ENCODE measurements around the gene KRTAP4-9. TPM values are rescaled to one million over a fixed set of nuclear protein-coding genes. Genes with fewer than 3 reads are reported as not detected.
"Not testable (repeated sequence)": the region's sequence is repeated elsewhere in the genome, so short reads cannot be mapped to it uniquely, and the experiment has no call there.

The KRTAP4-9 gene
- polyA plus RNA-seq, 2 donors, result not detected

GRCh38 chr17:41088760-41089352 lies 16.3 kb upstream of the KRTAP4-9 start:
- not testable (repeated sequence) for H3K27ac ChIP-seq (ENCODE audit: low read depth in 2 of 2, low read length in 1 of 2); H3K36me3 ChIP-seq (ENCODE audit: control insufficient read depth in 2 of 2, insufficient read depth in 2 of 2, low read length in 1 of 2); H3K27me3 ChIP-seq (ENCODE audit: control insufficient read depth in 1 of 2, insufficient read depth in 2 of 2, low read length in 2 of 2); H3K4me3 ChIP-seq (ENCODE audit: low read depth in 1 of 2, low read length in 2 of 2); H3K4me1 ChIP-seq (ENCODE audit: control insufficient read depth in 2 of 2, insufficient read depth in 2 of 2, low read length in 1 of 2); H3K9me3 ChIP-seq (ENCODE audit: control insufficient read depth in 2 of 2, insufficient read depth in 1 of 2, low read depth in 1 of 2, low read length in 1 of 2)
- WGBS, 2 donors, result 58 to 69% methylated on average over 4 of the region's 4 CpGs

DNA sequence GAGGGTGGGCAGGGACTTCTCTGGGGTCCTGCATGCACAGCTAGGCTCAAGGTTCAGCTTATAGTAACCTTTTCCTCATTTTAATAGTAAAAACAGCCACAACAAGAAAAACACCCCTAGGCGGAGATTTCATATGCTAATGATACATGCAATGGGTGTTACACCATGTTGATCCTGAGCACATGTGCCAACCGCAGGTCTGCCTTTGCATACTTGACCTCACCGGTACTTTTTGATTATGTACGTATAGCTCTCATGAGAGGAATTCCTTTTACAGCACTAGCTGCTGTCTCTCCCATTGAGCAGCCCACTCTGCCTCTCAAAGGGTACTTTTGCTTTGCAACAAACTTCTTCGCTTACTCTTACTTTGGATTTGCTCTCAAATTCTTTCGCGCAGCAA lies 9.1 kb upstream of the KRTAP4-9 start:
- Histone ChIP-seq H3K4me1 (ENCODE audit: control insufficient read depth in 2 of 2, insufficient read depth in 2 of 2, low read length in 1 of 2) (no peaks in the 10 kb centered on the region), H3K27me3 (ENCODE audit: control insufficient read depth in 1 of 2, insufficient read depth in 2 of 2, low read length in 2 of 2) (no peaks in the 10 kb centered on the region), H3K27ac (ENCODE audit: low read depth in 2 of 2, low read length in 1 of 2) (no peak overlapping the region), H3K4me3 (ENCODE audit: low read depth in 1 of 2, low read length in 2 of 2) (no peak overlapping the region), H3K36me3 (ENCODE audit: control insufficient read depth in 2 of 2, insufficient read depth in 2 of 2, low read length in 1 of 2) (no peaks in the 10 kb centered on the region), H3K9me3 (ENCODE audit: control insufficient read depth in 2 of 2, insufficient read depth in 1 of 2, low read depth in 1 of 2, low read length in 1 of 2) (no peaks in the 10 kb centered on the region)
- WGBS, 2 donors, result 86 to 89% methylated on average over 7 of the region's 7 CpGs

- no peaks in the 10 kb centered on the region for H3K27me3 ChIP-seq (ENCODE audit: control insufficient read depth in 1 of 2, insufficient read depth in 2 of 2, low read length in 2 of 2)
- no peaks in the 10 kb centered on the region for H3K4me1 ChIP-seq (ENCODE audit: control insufficient read depth in 2 of 2, insufficient read depth in 2 of 2, low read length in 1 of 2)
- H3K4me3 ChIP-seq (ENCODE audit: low read depth in 1 of 2, low read length in 2 of 2), result no peak within 1 kb of the TSS
- no peaks in the 10 kb centered on the region for H3K36me3 ChIP-seq (ENCODE audit: control insufficient read depth in 2 of 2, insufficient read depth in 2 of 2, low read length in 1 of 2)
- H3K27ac ChIP-seq (ENCODE audit: low read depth in 2 of 2, low read length in 1 of 2), result no peak within 1 kb of the TSS
- WGBS, 2 donors, result 59 to 64% methylated on average over 4 of the region's 4 CpGs
- no peaks in the 10 kb centered on the region for H3K9me3 ChIP-seq (ENCODE audit: control insufficient read depth in 2 of 2, insufficient read depth in 1 of 2, low read depth in 1 of 2, low read length in 1 of 2)
Observed at GRCh38 chr17:41098042-41098441, 7.1 kb upstream of the KRTAP4-9 start, which contains the start of gene KRTAP4-8. Gene KRTAP4-8, minus strand, starts transcription at chr17:41098142. Its CDS starts 58 bp downstream, at chr17:41098084.

GRCh38 chr17:41098481-41098880 lies 6.7 kb upstream of the KRTAP4-9 start:
- H3K4me1 ChIP-seq (ENCODE audit: control insufficient read depth in 2 of 2, insufficient read depth in 2 of 2, low read length in 1 of 2), result no peaks in the 10 kb centered on the region
- H3K27ac ChIP-seq (ENCODE audit: low read depth in 2 of 2, low read length in 1 of 2), result no peak overlapping the region
- no peaks in the 10 kb centered on the region for H3K9me3 ChIP-seq (ENCODE audit: control insufficient read depth in 2 of 2, insufficient read depth in 1 of 2, low read depth in 1 of 2, low read length in 1 of 2)
- no peak overlapping the region for H3K4me3 ChIP-seq (ENCODE audit: low read depth in 1 of 2, low read length in 2 of 2)
- H3K27me3 ChIP-seq (ENCODE audit: control insufficient read depth in 1 of 2, insufficient read depth in 2 of 2, low read length in 2 of 2), result no peaks in the 10 kb centered on the region
- 50 to 60% methylated on average over 5 to 6 of the region's 6 CpGs for WGBS, 2 donors
- H3K36me3 ChIP-seq (ENCODE audit: control insufficient read depth in 2 of 2, insufficient read depth in 2 of 2, low read length in 1 of 2), result no peaks in the 10 kb centered on the region

GRCh38 chr17:41099682-41100480 lies 5.3 kb upstream of the KRTAP4-9 start:
- 50 to 57% methylated on average over 7 of the region's 7 CpGs for WGBS, 2 donors

DNA sequence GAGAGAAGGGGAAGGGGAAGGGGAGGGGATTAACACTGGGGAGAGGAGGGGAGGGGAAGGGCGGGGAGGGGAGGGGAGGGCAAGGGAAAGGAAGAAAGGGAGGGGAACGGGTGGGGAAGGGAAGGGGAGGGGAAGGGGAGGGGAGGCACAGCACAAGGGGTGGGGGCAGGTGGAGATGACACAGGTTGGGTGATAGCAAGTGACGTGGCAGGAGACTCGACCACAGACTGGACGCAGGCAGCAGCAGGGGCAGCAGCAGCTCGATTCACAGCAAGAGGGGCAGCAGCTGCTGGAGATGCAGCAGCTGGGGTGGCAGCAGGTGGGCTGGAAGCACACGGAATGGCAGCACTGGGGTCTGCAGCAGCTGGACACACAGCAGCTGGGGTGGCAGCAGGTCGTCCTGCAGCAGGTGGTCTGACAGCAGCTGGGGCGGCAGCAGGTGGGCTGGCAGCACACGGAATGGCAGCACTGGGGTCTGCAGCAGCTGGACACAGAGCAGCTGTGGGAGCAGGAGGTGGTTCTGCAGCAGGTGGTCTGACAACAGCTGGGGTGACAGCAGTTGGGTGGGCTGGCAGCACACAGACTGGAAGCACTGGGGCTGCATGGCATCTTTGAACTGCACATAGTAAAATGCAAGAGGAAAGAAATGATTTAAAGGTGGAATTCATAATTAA lies 3.5 kb upstream of the KRTAP4-9 start, which contains the start of gene KRTAP4-16:
Gene KRTAP4-16, minus strand, starts transcription at position 624 of the 674 bp plus-strand sequence. Its CDS starts 0 bp downstream, at position 624.
- WGBS, 2 donors, result 60 to 74% methylated on average over 8 to 10 of the region's 10 CpGs
- H3K4me1 ChIP-seq (ENCODE audit: control insufficient read depth in 2 of 2, insufficient read depth in 2 of 2, low read length in 1 of 2), result no peaks in the 10 kb centered on the region
- H3K27me3 ChIP-seq (ENCODE audit: control insufficient read depth in 1 of 2, insufficient read depth in 2 of 2, low read length in 2 of 2), result no peaks in the 10 kb centered on the region
- H3K27ac ChIP-seq (ENCODE audit: low read depth in 2 of 2, low read length in 1 of 2), result no peak within 1 kb of the TSS
- H3K36me3 ChIP-seq (ENCODE audit: control insufficient read depth in 2 of 2, insufficient read depth in 2 of 2, low read length in 1 of 2), result no peaks in the 10 kb centered on the region
- H3K4me3 ChIP-seq (ENCODE audit: low read depth in 1 of 2, low read length in 2 of 2), result no peak within 1 kb of the TSS
- no peaks in the 10 kb centered on the region for H3K9me3 ChIP-seq (ENCODE audit: control insufficient read depth in 2 of 2, insufficient read depth in 1 of 2, low read depth in 1 of 2, low read length in 1 of 2)

More at GRCh38 chr17:41099682-41100480, 5.3 kb upstream of the KRTAP4-9 start:
- H3K4me3 ChIP-seq (ENCODE audit: low read depth in 1 of 2, low read length in 2 of 2); H3K27ac ChIP-seq (ENCODE audit: low read depth in 2 of 2, low read length in 1 of 2); H3K36me3 ChIP-seq (ENCODE audit: control insufficient read depth in 2 of 2, insufficient read depth in 2 of 2, low read length in 1 of 2); H3K4me1 ChIP-seq (ENCODE audit: control insufficient read depth in 2 of 2, insufficient read depth in 2 of 2, low read length in 1 of 2); H3K27me3 ChIP-seq (ENCODE audit: control insufficient read depth in 1 of 2, insufficient read depth in 2 of 2, low read length in 2 of 2); H3K9me3 ChIP-seq (ENCODE audit: control insufficient read depth in 2 of 2, insufficient read depth in 1 of 2, low read depth in 1 of 2, low read length in 1 of 2): not testable (repeated sequence)

- H3K27me3 ChIP-seq (ENCODE audit: control insufficient read depth in 1 of 2, insufficient read depth in 2 of 2, low read length in 2 of 2), result no peaks in the 10 kb centered on the region
- no peaks in the 10 kb centered on the region for H3K9me3 ChIP-seq (ENCODE audit: control insufficient read depth in 2 of 2, insufficient read depth in 1 of 2, low read depth in 1 of 2, low read length in 1 of 2)
- H3K4me1 ChIP-seq (ENCODE audit: control insufficient read depth in 2 of 2, insufficient read depth in 2 of 2, low read length in 1 of 2), result no peaks in the 10 kb centered on the region
- 76 to 83% methylated on average over 1 of the region's 1 CpG for WGBS, 2 donors
- no peak overlapping the region for H3K27ac ChIP-seq (ENCODE audit: low read depth in 2 of 2, low read length in 1 of 2)
- no peaks in the 10 kb centered on the region for H3K36me3 ChIP-seq (ENCODE audit: control insufficient read depth in 2 of 2, insufficient read depth in 2 of 2, low read length in 1 of 2)
- no peak overlapping the region for H3K4me3 ChIP-seq (ENCODE audit: low read depth in 1 of 2, low read length in 2 of 2)
Observed at GRCh38 chr17:41103896-41104295, 1.3 kb upstream of the KRTAP4-9 start.

GRCh38 chr17:41104386-41105038 lies 677 bp upstream of the KRTAP4-9 start:
- H3K27ac ChIP-seq (ENCODE audit: low read depth in 2 of 2, low read length in 1 of 2); H3K9me3 ChIP-seq (ENCODE audit: control insufficient read depth in 2 of 2, insufficient read depth in 1 of 2, low read depth in 1 of 2, low read length in 1 of 2); H3K36me3 ChIP-seq (ENCODE audit: control insufficient read depth in 2 of 2, insufficient read depth in 2 of 2, low read length in 1 of 2); H3K27me3 ChIP-seq (ENCODE audit: control insufficient read depth in 1 of 2, insufficient read depth in 2 of 2, low read length in 2 of 2); H3K4me3 ChIP-seq (ENCODE audit: low read depth in 1 of 2, low read length in 2 of 2); H3K4me1 ChIP-seq (ENCODE audit: control insufficient read depth in 2 of 2, insufficient read depth in 2 of 2, low read length in 1 of 2): not testable (repeated sequence)
- WGBS, 2 donors, result 66 to 69% methylated on average over 2 of the region's 2 CpGs

- H3K36me3 ChIP-seq (ENCODE audit: control insufficient read depth in 2 of 2, insufficient read depth in 2 of 2, low read length in 1 of 2), result no peaks in the 10 kb centered on the region
- H3K27me3 ChIP-seq (ENCODE audit: control insufficient read depth in 1 of 2, insufficient read depth in 2 of 2, low read length in 2 of 2), result no peaks in the 10 kb centered on the region
- H3K4me3 ChIP-seq (ENCODE audit: low read depth in 1 of 2, low read length in 2 of 2), result no peak overlapping the region
- H3K27ac ChIP-seq (ENCODE audit: low read depth in 2 of 2, low read length in 1 of 2), result no peak overlapping the region
- H3K4me1 ChIP-seq (ENCODE audit: control insufficient read depth in 2 of 2, insufficient read depth in 2 of 2, low read length in 1 of 2), result no peaks in the 10 kb centered on the region
- WGBS, 2 donors, result 58 to 79% methylated on average over 1 of the region's 1 CpG
- no peaks in the 10 kb centered on the region for H3K9me3 ChIP-seq (ENCODE audit: control insufficient read depth in 2 of 2, insufficient read depth in 1 of 2, low read depth in 1 of 2, low read length in 1 of 2)
Observed at GRCh38 chr17:41107941-41108450, 2.8 kb downstream of the KRTAP4-9 start.

All from esophagus (tissue), 2 donors.